ENCODE results near the gene GPR143.
A peak's percentile ranks its signal among the peaks of the same experiment; 100 is the strongest.

GPR143 gene

GRCh38 chrX:9767375-9767774, 1.7 kb upstream of the GPR143 start:
- no peak for DNase-seq

DNA sequence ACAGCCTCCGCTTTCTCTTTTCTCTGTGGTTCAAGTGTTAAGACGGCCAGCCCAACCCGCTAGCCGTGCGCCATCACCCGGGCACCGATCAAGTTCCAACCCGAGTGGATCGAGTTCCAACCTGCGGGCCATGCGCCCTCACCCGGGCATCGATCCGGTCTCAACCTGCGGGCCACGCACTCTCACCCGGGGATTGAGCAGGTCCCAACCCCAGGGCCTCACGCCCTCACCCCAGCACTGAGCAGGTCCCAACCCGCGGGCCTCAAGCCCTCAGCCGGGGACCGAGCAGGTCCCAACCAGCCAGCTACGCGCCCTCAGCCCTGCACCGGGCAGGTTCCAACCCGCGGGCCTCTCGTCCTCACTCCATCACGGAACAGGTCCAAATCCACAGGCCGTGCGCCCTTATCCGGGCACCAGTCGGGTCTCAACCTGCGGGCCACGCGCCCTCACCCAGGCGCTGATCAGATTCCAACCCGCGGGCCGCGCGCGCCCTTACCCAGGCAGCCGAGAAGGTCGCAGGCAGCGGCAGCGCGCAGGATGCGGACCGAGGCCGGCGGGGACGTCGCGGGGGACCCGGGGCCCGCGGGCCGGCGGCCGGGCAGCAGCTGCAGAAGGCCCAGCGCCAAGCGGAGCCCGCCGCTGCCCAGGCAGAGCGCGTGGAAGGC, 443 bp downstream of the GPR143 start:
- no peak for DNase-seq

DNA sequence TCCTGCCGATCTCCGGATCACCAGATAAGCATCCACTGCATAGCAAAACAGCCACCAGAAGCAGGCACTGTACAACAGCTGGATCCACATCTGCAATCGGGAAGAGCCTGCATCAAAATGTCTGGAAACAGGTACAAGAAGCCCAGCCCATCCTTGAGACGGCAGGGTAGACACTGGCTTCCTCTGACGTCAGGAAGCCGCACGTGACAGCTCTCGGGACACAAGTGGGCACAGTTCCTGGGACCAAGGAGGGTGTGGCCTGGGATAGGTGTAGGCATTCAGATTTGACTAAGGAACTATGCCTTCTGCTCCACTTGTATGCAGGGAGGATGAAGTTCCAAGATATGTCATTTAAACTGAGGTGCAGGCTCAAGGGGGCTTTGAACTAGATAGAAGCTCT, 6.3 kb downstream of the GPR143 start:
- no peak for DNase-seq

DNA sequence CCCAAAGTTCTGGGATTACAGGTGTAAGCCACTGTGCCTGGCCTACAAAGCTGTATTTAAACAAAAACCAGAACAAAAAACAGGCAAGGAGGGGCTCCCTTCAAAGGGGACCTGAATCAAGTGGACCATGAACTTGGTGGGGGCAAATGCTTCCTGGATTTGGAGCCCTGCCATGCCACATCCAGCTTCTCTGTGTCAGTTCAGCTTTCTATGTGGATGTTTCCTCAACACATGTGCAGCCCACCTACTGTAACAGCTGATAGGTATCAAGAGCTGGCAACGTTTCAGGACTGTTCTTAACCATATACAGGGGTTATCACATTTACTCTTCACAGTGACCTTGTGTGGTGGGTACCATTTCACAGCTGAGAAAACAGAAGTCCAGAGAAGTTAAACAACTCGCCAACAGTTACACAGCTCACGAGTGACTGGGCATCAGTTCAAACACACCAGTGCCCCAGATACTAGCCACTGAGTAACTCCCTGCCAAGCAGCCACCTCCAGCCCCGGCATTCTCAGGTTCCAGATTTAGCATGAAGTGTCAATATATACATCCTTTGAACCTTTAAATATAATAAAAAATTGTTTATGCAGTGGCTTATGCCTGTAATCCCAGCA, 7.5 kb downstream of the GPR143 start:
- no peak for DNase-seq

DNA sequence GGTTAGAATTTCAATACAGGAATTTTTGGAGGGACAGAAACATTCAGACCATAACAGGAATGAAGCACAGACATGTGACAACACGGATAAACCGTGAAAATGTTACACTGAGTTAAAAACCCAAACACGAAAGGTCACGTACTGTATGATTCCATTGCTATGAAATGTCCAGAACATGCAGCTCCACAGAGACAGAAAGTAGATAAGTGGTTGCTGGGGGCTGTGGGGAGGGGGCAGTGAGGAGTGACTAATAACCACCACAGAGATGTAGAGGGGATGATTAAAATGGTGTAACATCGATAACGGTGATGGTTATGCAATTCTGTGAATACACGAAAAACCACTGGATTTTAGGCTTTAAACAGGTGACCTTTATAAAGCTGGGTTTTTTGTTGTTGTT, 8.3 kb downstream of the GPR143 start:
- DNase-seq = no peak

DNA sequence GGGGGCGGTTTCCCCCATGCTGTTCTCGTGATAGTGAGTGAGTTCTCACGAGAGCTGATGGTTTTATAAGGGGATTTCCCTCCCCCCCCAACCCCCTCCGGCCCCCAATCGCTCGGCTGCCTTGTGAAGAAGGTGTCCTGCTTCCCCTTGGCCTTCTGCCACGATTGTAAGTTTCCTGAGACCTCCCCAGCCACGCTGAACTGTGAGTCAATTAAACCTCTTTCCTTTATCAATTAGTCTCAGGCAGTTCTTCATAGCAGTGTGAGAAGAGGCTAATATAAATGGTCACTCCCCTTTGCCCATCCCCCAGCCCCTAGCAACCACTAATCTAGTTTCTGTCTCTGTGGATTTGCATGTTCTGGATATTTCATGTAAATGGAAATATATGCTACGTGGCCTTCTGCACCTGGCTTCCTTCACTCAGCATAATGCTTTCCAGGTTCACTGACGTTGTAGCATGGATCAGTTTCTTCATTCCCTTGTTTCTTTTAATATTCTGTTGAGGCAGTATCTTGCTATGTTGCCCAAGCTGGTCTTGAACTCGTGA, 16.4 kb downstream of the GPR143 start:
- no peak for DNase-seq

- no peak for DNase-seq
Measured at GRCh38 chrX:9747644-9748043, 18.0 kb downstream of the GPR143 start.

DNA sequence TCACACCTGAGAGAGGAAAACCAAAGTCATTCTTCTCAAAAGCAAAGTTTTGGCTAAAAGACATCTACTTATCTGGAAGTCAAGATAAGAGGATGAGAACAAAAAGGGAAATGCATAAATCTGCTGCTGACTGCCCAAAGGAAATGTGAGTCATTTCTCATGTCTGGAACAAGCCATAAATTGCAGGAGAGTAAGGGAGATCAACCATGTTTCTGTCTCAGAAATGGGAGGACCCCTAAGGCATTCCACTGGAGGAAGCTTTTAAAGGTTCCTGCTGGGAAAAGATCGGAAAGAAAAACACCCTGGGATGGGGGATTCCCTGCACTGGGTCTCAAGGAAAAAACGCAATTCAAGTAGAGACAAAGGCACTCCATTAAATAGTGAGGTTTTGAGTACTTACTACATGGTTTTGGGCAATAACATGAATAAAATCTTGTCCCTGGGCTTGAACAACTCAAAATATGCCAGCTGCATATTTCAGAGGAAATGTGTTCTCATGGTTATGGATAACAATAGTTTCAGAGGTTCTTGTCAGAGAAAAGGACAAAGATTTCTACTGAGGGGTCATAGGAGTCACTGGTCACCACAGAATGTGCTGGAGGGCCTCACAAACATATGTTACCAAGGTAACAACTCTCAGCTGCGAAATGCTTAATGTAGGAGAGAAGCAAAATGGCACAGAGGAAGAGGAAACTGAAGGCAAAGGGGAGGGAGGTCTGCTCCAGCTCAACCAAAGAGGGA, 19.3 kb downstream of the GPR143 start:
- DNase-seq = no peak

DNA sequence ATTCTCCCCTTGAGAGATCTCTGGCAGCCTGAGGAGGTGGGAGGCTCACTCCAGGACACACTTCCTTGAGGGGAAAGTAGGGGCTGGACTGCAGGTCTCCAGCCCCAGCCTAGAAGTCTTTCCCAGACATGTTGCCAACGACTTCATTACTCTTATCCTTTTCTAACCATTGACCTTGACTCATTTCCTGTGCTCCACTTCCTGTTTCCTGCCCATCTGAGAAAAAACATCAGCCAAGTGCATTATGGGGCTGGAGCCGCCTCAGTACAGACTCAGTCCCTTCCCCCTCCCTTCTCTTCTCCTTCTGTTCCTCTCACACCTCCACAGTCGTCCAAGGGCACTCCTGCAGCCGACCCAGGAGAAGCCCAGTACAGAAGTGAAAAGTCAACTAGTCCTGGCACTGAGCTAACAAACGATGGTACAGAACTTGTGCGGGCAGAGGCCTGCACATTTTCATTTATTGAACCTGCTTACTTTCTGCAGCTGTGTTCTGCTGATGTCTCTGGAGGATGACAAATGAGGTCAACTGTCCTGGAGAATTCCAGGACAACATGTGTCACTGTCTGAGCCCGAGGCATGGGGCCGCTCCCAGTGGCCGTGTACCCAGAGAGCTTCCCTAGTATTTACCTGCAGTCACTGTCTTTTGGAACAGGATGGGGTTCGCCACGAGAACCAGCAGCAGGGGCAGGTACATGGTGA, 20.1 kb downstream of the GPR143 start:
- DNase-seq = no peak

DNA sequence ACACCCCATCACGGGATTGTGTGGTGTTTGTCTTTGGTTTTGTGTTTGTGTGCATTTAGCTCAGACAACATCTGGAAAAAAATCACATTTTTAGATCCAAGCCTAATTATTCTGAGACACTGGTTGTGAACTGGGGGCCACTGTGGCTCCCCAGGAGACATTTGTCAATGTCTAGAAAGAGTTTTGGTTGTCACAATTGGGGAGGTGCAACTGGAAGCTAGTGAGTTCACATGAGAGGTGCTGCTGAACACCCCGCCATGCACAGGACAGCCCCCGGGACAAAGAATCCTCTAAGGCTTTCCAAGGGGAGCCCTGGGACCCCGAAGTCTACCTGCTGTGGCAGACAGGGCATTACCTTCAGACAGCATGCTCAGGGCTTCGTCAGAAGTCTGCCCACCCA, 26.5 kb downstream of the GPR143 start:
- DNase-seq = no peak

DNA sequence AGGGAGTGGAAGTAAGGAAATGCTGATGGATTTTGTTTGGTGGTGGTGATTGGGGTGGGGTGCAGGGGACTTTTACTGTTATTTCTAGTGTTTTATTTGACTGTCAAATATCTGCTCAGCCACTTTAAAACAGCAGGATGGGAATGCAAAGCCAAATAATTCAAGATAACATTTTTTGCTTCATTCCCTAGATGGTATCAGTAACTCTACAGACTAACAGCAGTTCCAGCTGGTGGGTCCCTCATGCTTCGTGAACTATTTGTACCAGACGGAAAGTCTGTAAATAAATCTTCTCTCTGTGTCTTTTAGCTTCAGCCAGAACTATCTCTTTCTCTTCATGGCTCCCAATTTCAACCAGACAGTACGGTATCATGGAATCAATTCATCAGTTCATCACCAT, 27.5 kb downstream of the GPR143 start:
- no peak for DNase-seq

DNA sequence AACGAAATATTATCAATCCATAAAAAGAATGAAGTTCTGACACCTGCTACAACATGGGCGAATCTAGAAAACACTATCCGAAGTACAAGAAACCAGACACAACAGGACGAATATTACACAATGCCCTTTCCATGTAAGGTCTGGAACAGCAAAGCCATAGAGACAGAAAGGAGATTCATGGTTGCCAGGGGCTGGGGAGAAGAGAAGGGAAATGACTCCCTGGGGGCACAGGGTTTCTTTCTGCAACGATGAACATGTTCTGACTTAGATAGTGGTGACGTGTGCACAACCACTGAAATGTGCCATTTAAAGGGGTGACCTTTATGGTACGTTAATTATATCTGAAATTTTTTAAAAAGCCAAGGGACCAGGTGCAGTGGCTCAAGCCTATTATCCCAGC, 28.3 kb downstream of the GPR143 start:
- no peak for DNase-seq

- DNase-seq = no peak
Measured at GRCh38 chrX:9730752-9731151, 34.9 kb downstream of the GPR143 start.

GRCh38 chrX:9730078-9730477, 35.6 kb downstream of the GPR143 start:
- no peak for DNase-seq

GRCh38 chrX:9729171-9729885, 36.3 kb downstream of the GPR143 start:
- no peak for DNase-seq

DNA sequence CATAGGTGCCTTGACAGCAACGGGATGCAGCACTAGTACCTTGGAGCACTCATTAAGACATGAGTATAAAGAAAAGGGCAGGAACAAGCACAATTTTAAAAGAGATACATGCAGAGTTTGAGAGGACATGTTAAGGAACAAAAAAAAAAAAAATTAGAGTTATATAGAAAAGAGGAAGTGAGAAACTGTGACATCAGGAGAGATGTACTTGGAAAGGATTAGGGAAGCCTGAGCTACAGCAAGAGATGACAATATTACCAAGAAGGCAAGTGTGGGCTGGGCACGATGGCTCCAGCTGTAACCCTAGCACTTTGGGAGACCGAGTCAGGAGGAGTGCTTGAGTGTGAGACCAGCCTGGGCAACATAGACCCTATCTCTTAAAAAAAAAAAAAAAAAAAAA, 37.4 kb downstream of the GPR143 start:
- no peak for DNase-seq

DNA sequence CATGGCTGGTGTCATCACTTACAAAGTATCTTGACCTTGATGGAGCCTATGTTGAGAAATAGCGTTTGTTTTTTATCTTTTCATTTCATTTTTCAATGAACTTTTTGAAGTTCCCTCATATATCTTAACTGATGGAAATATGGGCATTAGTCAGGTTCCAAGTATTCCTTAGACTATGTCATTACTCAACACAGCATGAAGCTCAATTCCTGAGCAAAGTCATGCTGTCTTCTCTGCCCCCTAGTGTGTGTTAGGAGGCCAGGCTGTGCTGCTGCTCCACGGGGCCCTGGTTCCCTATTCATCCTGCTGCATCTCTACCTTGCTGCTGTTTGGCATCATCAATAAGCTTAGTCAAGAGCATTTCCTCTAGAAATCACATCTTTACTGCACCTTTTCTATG, 40.9 kb downstream of the GPR143 start:
- no peak for DNase-seq

DNA sequence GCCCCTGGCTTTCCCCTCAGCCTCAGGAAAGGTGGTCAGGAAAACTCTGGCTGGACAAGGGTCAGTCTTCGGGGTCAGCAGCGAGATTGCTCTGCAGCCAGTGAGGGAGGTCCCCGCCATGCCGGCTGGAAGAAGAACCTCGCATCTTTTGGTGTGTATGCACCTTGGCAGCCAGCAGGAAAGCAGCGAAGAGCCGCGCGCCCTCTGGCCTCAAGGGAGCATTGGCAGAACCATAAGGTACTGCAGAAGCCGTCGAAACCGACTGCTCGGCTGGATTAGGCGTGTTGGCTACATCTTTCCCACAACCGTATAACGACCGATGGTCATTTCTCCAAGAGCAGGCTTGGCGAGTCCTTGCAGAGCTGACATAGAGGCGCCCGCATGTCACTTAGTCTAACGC, 48.3 kb downstream of the GPR143 start:
- DNase-seq = no peak

DNA sequence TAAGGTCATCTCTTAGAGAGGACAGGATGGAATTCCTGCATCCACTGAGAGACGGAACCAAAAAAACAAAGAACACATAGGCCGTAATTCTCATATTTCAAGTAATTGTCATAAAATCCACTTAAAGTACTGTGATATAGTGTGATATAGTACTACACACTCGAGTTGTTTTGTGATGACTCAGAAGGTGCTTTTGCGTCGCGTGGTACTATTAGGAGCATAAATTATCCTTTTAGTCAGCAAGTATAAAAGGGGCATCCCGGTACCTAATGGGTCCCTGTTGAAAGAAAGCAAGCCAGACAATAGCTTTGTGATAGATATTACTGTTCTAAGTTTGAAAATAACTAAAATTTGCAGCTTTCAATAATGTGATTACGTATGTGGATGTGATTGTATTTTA, 55.3 kb downstream of the GPR143 start:
- no peak for DNase-seq

GRCh38 chrX:9708923-9709553, 56.6 kb downstream of the GPR143 start:
- peak; percentile 2 for DNase-seq

DNA sequence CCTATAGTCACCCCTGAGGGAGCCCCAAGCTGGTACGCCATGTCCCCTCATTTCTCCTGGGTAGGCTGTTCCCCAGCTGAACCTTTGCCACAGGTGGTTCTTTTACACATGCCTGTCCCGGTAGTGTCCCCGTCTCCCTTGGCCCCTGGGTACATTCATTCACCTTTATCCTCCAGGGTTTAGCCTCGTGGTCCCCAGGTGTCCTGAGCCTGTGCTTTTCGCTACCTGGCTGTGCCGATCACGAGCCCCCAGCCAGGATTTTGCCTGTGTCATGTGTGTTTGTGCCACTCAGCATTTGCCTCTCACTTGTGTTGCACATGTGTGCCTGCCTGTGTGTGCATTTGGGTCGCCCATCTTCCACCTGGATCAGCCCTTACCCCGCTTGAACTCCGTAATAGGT, 57.6 kb downstream of the GPR143 start:
- no peak for DNase-seq

GRCh38 chrX:9707306-9708033, 58.2 kb downstream of the GPR143 start:
- no peak for DNase-seq
